Fibroblast of villous mesenchyme (primary cell): ENCODE data around the gene LHCGR. TPM values are rescaled to one million over a fixed set of nuclear protein-coding genes. Genes with fewer than 3 reads are reported as not detected.

Experiments used
- DNase-seq: peaks from one replicate; pipeline ENCODE4 v3.0.0-alpha.2; 2010; ENCODE audit warnings: low read depth
- H3K4me3 ChIP-seq: 2 replicates; pipeline ENCODE4 v1.5.1; 2011; ENCODE audit warnings: low read depth, mild to moderate bottlenecking, low read length
- CTCF ChIP-seq: IDR thresholded peaks from 2 replicates; pipeline ENCODE4 v1.5.1; 2012; ENCODE audit warnings: low read depth, mild to moderate bottlenecking, low read length; ENCODE audit not compliant: insufficient read depth
- total RNA-seq: library from RNA; depleted of rRNA; stranded (reverse); fragments of >200 nt; gene quantifications from 2 replicates; pipeline ENCODE4 v1.2.3, GENCODE V29; 2012

Gene LHCGR
- under 0.01 TPM in 1 of 2 replicates, not detected in the other for total RNA-seq

DNA sequence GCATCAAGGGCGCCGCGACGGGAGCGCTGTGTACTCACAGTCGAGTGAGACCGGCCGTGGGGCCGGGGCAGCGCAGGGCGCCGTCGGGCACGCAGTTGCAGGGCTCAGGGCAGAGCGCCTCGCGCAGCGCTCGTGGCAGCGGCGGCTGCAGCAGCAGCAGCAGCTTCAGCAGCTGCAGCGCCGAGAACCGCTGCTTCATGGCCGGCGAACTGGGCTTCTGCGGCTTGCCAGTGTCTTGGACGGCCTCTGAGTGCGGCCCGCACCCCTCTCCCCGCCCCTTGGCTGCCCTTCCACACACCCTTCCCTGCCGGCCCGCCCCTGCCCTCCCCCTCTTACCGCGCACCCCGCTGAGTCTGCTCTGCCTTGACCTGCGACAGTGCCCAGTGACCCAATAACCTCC lies at the start of gene LHCGR:
LHCGR (minus strand) TSS at position 252 of the 400 bp plus-strand sequence; CDS start at position 199, 53 bp downstream.
- DNase-seq: no peak
- no peak within 1 kb of the TSS for H3K4me3 ChIP-seq
- TF ChIP-seq CTCF: no peak

- TF ChIP-seq CTCF: no peak
- no peak overlapping the region for H3K4me3 ChIP-seq
- DNase-seq: no peak
These were observed 44.1 kb upstream of the LHCGR start for GRCh38 chr2:48799601-48800000.

GRCh38 chr2:48795065-48795464 lies 39.5 kb upstream of the LHCGR start:
- no peak for DNase-seq
- TF ChIP-seq CTCF: no peak
- H3K4me3 ChIP-seq: no peak overlapping the region

GRCh38 chr2:48793671-48794070 lies 38.1 kb upstream of the LHCGR start:
- H3K4me3 ChIP-seq: no peak overlapping the region
- no peak for TF ChIP-seq CTCF
- no peak for DNase-seq

GRCh38 chr2:48792030-48792429 lies 36.5 kb upstream of the LHCGR start:
- no peak for DNase-seq
- no peak overlapping the region for H3K4me3 ChIP-seq
- TF ChIP-seq CTCF: no peak

DNA sequence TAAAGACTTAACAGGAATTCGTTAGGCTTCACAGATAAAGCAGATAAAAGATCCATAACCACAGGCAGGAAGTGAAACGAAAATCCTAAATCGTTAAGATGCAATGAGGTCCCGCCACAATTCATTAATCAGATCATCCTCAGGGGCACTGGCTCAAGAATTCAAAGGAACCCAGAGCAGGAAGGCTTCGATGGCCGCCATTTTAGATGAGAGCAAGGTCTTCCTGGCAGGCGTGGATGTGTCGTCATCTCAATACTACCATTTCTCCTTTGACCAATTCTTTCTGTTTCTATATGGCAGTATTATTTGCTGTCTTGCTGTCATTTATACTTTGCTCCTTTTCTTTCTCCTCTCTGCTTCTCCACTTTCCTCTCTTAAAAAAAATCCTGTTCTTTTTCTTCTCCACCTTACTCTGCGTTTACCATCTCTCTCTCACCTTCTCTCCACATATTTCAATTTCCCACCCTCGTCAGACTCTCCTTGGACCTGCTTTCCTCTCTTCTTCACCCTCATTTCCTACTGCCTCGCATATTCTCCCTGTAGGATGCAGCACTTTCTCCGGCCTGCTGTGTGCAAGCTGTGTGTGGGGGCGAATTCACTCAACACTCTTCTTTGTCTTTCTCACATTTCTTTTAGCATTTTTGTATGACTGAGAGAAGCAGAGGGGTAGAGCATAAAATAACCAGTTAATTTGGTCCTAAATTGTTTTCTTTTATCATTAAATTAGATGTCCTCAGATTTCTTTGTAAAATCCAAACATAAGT lies 35.1 kb upstream of the LHCGR start:
- no peak for TF ChIP-seq CTCF
- no peak overlapping the region for H3K4me3 ChIP-seq
- no peak for DNase-seq

- no peak for DNase-seq
- no peak overlapping the region for H3K4me3 ChIP-seq
- TF ChIP-seq CTCF: no peak
These were observed 32.1 kb upstream of the LHCGR start for GRCh38 chr2:48787580-48787979.
